Spleen (tissue), 11 donors: ENCODE measurements around the gene TPRKB. TPM values are rescaled to one million over a fixed set of nuclear protein-coding genes. Genes with fewer than 3 reads are reported as not detected.
A peak's percentile ranks its signal among the peaks of the same experiment; 100 is the strongest.
"Not testable (repeated sequence)": the region's sequence is repeated elsewhere in the genome, so short reads cannot be mapped to it uniquely, and the experiment has no call there.

ENCODE experiments used
- DNase-seq: peaks from one replicate; pipeline ENCODE4 v3.0.0-alpha.2; 2020
- H3K27ac ChIP-seq, 8 donors: fragments of 200-600 bp; sonication (generic) in 7 of 8; 1 replicate in 4 of 8; 2 replicates in 4 of 8; pipeline versions ENCODE4 v1.5.0 to v1.8.0; 2016 to 2021; ENCODE audit warnings: inconsistent platforms in 4 of 8, mild to moderate bottlenecking in 4 of 8, moderate library complexity in 1 of 8
- H3K27me3 ChIP-seq, 7 donors: fragments of 200-600 bp; sonication (generic) in 6 of 7; replicated peaks in 1 of 7; 1 replicate in 4 of 7; 2 replicates in 3 of 7; pipeline versions ENCODE4 v1.5.0 to v1.8.0; 2016 to 2021; ENCODE audit warnings: inconsistent platforms in 3 of 7, mild to moderate bottlenecking in 1 of 7
- H3K36me3 ChIP-seq, 6 donors: fragments of 200-600 bp; sonication (generic) in 5 of 6; 1 replicate in 4 of 6; 2 replicates in 2 of 6; pipeline versions ENCODE4 v1.5.0 to v1.8.0; 2016 to 2021; ENCODE audit warnings: inconsistent platforms in 2 of 6
- H3K4me1 ChIP-seq, 6 donors: fragments of 200-600 bp; sonication (generic) in 5 of 6; 1 replicate in 3 of 6; 2 replicates in 3 of 6; pipeline versions ENCODE4 v1.5.0 to v1.8.0; 2016 to 2021; ENCODE audit warnings: inconsistent platforms in 3 of 6
- H3K4me3 ChIP-seq, 8 donors: fragments of 200-600 bp; sonication (generic) in 7 of 8; 1 replicate in 4 of 8; 2 replicates in 4 of 8; pipeline versions ENCODE4 v1.5.0 to v1.8.0; 2016 to 2021; ENCODE audit warnings: inconsistent platforms in 4 of 8, mild to moderate bottlenecking in 4 of 8, moderate library complexity in 2 of 8
- H3K9me3 ChIP-seq, 8 donors: fragments of 200-600 bp; sonication (generic) in 7 of 8; 1 replicate in 4 of 8; 2 replicates in 4 of 8; pipeline versions ENCODE4 v1.5.0 to v1.8.0; 2016 to 2021; ENCODE audit warnings: inconsistent platforms in 4 of 8
- POLR2A ChIP-seq, 3 donors: fragments of 450-650 bp; IDR thresholded peaks; one replicate each; pipeline ENCODE4 v1.5.1; 2017; ENCODE audit warnings: antibody characterized with exemption in 3 of 3, mild to moderate bottlenecking in 1 of 3
- POLR2AphosphoS5 ChIP-seq, 3 donors: sonication (generic); formaldehyde crosslinking; IDR thresholded peaks; one replicate each; pipeline ENCODE4 v1.5.1; 2017; ENCODE audit warnings: antibody characterized with exemption in 3 of 3
- WGBS, 5 donors: extraction: QIAGEN DNeasy Blood & Tissue Kit in 3 of 5; methylation state at CpG; one replicate each; pipeline versions ENCODE4 v1.1.5 to v1.1.7; 2013 to 2018; 5-methylcytosine and 5-hydroxymethylcytosine counted together
- intact Hi-C: fragments of 100-400 bp; cut with DNase I; formaldehyde crosslinking; loops from one replicate; pipeline ENCODE4 v1.15.0; 2023; ENCODE audit warnings: low total_unique reads
- polyA plus RNA-seq, 3 donors: library from polyadenylated mRNA; stranded (reverse); fragments of 200-250 nt; gene quantifications; one replicate each; pipeline ENCODE4 v1.2.1, GENCODE V29; 2013
- total RNA-seq, 7 donors: library from RNA; depleted of rRNA in 3 of 7; stranded (reverse); fragments of >200 nt in 3 of 7; fragmentation: NEBNext Ultra II Directional in 4 of 7; extraction: Animal tissue kit (Norgen Biotek cat#: 25700) in 4 of 7; gene quantifications; one replicate each; pipeline versions ENCODE4 v1.1.0 to v1.2.1, GENCODE V29; 2016 to 2021
- TF ChIP-seq, protein P1 (sequence below), 11 experiments: fragments of 200-600 bp in 7 of 11; fragments of 450-650 bp in 4 of 11; sonication (generic) in 4 of 11; IDR thresholded peaks in 8 of 11; conservative IDR thresholded peaks in 3 of 11; 1 replicate in 7 of 11; 2 replicates in 4 of 11; pipeline versions ENCODE4 v1.4.0 to v1.8.0; 2016 to 2021; ENCODE audit warnings: antibody characterized with exemption in 11 of 11, inconsistent platforms in 4 of 11, mild to moderate bottlenecking in 1 of 11
- donor health status: healthy with polysubstance abuse.
- donor health status: DM: no; HTN: no; CAD: no; lungs with moderate emphysema.
- donor health status: DM: no; HTN: no; CAD: no.
- donor health status: Bipolar disorder and iron deficiency.
- donor health status: healthy.
- donor health status: DM: no; HTN: no; CAD: no.
- donor health status: DM: yes; HTN: yes; CAD: no.

The TPRKB gene
- total and polyA plus RNA-seq, 10 donors: 15.0 to 63.3 (median 26.0) TPM

- H3K36me3 ChIP-seq: no peaks in the 10 kb centered on the region
- peaks cover 0 to 15% (median 0%) of the 10 kb centered on the region in 6 donors for H3K4me1 ChIP-seq
- intact Hi-C loops: no loop called here
- H3K9me3 ChIP-seq: peaks cover 0 to 10% (median 3%) of the 10 kb centered on the region in 8 donors
- no peak overlapping the region for H3K27ac ChIP-seq
- TF ChIP-seq POLR2AphosphoS5 (IDR thresholded peaks at IDR 0.05) (no peak), POLR2A (IDR thresholded peaks at IDR 0.05) (no peak)
- TF ChIP-seq, protein P1, sequence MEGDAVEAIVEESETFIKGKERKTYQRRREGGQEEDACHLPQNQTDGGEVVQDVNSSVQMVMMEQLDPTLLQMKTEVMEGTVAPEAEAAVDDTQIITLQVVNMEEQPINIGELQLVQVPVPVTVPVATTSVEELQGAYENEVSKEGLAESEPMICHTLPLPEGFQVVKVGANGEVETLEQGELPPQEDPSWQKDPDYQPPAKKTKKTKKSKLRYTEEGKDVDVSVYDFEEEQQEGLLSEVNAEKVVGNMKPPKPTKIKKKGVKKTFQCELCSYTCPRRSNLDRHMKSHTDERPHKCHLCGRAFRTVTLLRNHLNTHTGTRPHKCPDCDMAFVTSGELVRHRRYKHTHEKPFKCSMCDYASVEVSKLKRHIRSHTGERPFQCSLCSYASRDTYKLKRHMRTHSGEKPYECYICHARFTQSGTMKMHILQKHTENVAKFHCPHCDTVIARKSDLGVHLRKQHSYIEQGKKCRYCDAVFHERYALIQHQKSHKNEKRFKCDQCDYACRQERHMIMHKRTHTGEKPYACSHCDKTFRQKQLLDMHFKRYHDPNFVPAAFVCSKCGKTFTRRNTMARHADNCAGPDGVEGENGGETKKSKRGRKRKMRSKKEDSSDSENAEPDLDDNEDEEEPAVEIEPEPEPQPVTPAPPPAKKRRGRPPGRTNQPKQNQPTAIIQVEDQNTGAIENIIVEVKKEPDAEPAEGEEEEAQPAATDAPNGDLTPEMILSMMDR (IDR thresholded peaks at IDR 0.05 in 8 of 11, conservative IDR thresholded peaks at IDR 0.05 in 3 of 11): no peak
- H3K4me3 ChIP-seq: no peak overlapping the region
- H3K27me3 ChIP-seq: peaks cover 0 to 11% (median 0%) of the 10 kb centered on the region in 7 donors
- DNase-seq: no peak
- 76 to 88% (median 81%) methylated on average over 3 of the region's 3 CpGs for WGBS, 5 donors
These were observed 39.5 kb downstream of the TPRKB start for GRCh38 chr2:73697606-73698005.

GRCh38 chr2:73696985-73697384 is 40.2 kb downstream of the TPRKB start:
- H3K27ac ChIP-seq, DNase-seq, H3K27me3 ChIP-seq, intact Hi-C loops, H3K4me3 ChIP-seq, H3K36me3 ChIP-seq, H3K9me3 ChIP-seq: not testable (repeated sequence)
- H3K4me1 ChIP-seq: peaks cover 0 to 15% (median 0%) of the 10 kb centered on the region in 6 donors
- WGBS, 5 donors: 86 to 100% (median 96%) methylated on average over 1 of the region's 1 CpG

DNA sequence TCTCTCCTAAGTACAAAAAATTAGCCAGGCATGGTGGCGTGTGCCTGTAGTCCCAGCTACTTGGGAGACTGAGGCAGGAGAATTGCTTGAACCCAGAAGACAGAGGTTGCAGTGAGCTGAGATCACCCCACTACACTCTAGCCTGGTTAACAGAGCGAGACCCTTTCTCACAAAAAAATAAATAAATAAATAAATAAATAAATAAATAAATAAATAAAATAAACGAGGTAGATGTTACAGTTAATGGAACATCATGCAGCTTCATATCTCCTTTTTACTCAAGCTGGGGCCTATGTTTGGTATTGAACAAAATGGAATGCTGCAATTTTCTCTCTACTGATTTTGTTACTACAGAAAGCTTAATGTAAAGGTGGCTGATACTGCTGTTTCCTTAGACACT is 40.6 kb downstream of the TPRKB start:
- 88 to 91% (median 89%) methylated on average over 3 of the region's 3 CpGs for WGBS, 5 donors
- H3K4me1 ChIP-seq: peaks cover 0 to 14% (median 0%) of the 10 kb centered on the region in 6 donors

GRCh38 chr2:73690372-73691088 is 46.6 kb downstream of the TPRKB start:
- H3K27ac ChIP-seq, H3K36me3 ChIP-seq, H3K4me3 ChIP-seq, H3K4me1 ChIP-seq, DNase-seq, intact Hi-C loops, H3K27me3 ChIP-seq: not testable (repeated sequence)
- H3K9me3 ChIP-seq: peaks cover 0 to 11% (median 3%) of the 10 kb centered on the region in 8 donors
- WGBS, 5 donors: 21 to 57% (median 52%) methylated on average over 2 to 4 of the region's 4 CpGs
- TF ChIP-seq, protein P1 (IDR thresholded peaks at IDR 0.05 in 8 of 11, conservative IDR thresholded peaks at IDR 0.05 in 3 of 11): peak in 8 of 11 experiments; percentile 11 to 70 (median 52)

More for the DNA sequence above, 40.6 kb downstream of the TPRKB start:
- H3K27me3 ChIP-seq, intact Hi-C loops, H3K9me3 ChIP-seq, DNase-seq, H3K27ac ChIP-seq, H3K36me3 ChIP-seq, H3K4me3 ChIP-seq: not testable (repeated sequence)

- WGBS, 5 donors: 80 to 96% (median 93%) methylated on average over 5 of the region's 5 CpGs
- H3K4me3 ChIP-seq, H3K36me3 ChIP-seq, H3K4me1 ChIP-seq, intact Hi-C loops, H3K27me3 ChIP-seq, H3K27ac ChIP-seq, DNase-seq: not testable (repeated sequence)
- H3K9me3 ChIP-seq: peaks cover 0 to 11% (median 3%) of the 10 kb centered on the region in 8 donors
These were observed 48.7 kb downstream of the TPRKB start for GRCh38 chr2:73688494-73688893.
